Stimulated activated CD8-positive, alpha-beta memory T cell treated with anti-CD3 and anti-CD28 coated beads, Interleukin-12 subunit alpha, Interleukin-12 subunit beta, amount 100 ng/mL, for 24 hours (primary cell): ENCODE measurements around the gene TCAP.

ENCODE experiments used
- DNase-seq: peaks from one replicate; pipeline ENCODE4 v3.0.0-alpha.2; 2020; ENCODE audit errors: extremely low read depth

The TCAP gene, protein sequence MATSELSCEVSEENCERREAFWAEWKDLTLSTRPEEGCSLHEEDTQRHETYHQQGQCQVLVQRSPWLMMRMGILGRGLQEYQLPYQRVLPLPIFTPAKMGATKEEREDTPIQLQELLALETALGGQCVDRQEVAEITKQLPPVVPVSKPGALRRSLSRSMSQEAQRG

DNA sequence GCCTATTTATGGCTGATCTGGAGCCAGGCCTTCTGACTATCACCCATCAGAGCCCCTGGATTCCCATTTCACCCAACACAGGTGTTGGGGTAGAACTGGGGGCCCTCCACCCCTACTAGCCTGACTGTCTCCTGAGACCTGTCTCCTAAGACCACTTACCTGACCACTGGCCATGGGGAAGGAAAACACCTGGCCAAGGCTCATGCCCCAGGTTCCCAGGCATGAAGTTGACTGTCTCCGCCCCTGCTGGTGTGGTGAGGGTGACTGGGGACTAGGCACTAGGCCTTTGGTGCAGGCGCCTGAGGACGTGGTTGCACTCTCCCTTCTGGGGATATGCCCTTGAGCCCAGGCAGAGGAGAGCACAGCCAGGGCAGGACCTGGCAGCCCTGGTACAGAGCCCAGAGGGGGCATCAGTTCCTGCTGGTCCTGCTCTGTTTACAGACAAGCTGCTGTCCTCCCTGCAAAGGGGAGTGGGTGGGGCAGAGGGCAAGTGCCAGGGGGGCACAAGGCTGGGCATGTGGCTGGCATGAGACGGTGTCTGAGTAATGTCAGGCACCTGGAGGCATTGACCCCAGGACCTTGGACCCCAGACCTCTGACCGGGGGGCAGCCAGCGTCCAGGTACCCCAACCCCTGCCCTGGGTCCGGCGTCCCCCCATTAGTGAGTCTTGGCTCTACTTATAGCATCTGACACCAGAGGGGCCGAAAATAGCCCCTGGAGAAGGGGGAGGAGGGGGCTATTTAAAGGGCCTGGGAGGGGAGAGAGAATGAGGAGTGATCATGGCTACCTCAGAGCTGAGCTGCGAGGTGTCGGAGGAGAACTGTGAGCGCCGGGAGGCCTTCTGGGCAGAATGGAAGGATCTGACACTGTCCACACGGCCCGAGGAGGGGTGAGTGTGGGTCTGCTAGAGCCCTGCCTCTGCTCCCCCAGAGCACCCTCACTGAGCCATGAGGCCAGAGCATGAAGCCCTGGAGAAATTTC lies at the start of gene TCAP:
TSS of gene TCAP (plus strand) at position 769 of the 981 bp plus-strand sequence. CDS start at position 780, 11 bp downstream.
- no peak for DNase-seq

DNA sequence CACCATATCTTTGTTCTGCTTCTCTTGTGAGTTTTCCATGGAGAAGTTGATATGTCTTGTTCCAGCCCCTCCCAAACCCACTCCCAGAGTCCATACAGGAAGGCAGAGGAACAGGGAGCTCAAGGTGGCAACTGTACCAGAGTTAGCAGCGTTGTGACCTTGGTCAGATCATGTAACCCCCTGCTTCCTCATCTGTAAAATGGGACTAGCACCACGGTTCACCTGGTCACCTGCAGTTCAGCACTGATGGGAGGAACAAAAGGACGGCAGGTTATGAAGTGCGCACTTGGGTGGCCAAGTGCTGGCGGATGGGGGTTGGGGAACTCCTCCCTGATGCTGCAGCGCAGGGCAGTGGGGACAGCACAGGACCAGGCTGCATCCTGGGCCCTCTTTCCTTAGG lies 49.7 kb upstream of the TCAP start:
- no peak for DNase-seq

DNA sequence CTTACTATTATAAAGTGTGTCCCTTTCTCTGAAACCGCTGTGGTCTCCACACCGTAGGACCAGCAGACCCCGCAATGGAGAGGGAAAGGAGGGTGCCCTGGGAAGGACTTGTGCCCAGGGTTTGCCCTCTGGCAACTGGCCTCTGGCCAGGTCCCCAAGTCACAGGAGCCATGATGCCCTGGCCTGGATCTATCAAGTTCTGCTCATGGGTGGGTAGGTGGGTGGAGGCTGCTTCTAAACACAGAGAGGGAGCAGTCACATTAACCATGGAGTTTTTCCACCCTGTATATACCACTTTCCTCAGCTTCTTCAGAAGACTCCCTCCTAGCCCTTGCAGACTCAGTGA lies 48.1 kb upstream of the TCAP start:
- no peak for DNase-seq

DNA sequence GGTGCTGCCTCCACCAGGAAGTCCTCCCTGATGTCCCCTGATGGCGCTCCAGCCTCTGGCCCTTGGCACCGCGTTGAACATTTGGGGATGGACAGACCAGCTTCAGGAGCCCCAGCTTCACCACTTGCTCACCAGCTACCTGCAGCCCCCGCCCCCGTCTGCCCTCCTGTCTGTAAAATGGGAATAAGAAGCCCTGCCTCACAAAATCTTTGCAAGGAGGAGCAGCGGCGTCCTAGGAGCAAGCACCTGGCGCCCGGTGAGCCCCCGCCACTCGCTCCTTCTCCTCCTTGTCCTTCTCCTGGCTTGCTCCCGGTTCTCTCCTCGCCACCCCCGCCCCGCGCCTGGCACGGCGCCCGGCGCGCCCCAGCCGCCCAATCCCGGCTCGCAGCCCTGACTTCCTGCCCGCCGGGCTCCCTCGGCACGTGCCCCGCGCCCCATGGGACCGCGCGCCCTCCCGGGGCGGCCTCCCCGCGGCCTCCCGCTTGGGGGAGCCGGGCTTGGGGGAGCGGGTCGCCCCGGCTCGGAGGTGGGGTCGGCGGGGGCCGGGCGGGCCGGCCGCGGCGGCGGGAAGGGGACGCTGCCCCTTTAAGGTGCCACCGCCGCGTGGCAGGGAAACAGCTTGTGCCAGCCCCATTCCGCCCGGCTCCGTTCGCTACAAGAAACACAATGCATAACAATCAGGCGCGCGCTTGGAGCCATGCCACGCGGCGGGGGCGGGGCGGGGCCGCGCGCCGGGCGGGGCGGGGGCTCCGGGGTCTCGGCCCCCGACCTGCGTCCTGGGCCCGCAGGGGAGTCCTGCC lies 47.5 kb upstream of the TCAP start:
- peak; percentile 25 for DNase-seq

DNA sequence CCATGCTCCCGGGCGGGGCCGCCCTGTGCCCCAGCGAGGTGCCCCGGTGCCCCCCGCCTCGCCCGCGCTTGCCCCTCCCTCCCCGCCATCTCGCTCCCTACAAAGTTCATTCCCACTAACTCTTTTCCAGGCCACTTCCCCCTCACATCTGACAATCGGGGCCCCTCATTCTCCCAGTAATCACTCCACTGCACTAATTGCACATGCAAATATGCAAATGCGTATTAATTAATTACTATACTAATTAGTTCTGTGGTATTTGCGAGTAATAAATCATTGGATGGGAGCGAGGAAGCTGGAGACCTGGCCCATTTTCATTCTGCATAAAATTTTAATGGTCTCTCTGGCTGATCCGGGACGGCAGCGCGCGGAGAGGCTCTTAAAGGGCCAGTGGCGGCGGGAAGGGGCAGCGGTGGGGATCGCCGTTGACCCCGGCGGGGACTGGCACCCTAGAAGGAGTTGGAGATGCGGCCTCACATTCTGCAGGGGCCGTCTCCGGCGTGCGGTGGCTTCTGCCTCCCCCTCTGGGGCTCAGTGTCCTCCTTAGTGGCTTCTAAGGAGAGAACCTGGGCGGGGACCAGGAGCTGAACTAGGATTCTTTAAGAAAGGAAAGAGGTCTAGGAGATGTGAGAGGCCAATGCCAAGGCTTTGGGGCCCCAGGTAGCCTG lies 46.8 kb upstream of the TCAP start:
- DNase-seq, result no peak

DNA sequence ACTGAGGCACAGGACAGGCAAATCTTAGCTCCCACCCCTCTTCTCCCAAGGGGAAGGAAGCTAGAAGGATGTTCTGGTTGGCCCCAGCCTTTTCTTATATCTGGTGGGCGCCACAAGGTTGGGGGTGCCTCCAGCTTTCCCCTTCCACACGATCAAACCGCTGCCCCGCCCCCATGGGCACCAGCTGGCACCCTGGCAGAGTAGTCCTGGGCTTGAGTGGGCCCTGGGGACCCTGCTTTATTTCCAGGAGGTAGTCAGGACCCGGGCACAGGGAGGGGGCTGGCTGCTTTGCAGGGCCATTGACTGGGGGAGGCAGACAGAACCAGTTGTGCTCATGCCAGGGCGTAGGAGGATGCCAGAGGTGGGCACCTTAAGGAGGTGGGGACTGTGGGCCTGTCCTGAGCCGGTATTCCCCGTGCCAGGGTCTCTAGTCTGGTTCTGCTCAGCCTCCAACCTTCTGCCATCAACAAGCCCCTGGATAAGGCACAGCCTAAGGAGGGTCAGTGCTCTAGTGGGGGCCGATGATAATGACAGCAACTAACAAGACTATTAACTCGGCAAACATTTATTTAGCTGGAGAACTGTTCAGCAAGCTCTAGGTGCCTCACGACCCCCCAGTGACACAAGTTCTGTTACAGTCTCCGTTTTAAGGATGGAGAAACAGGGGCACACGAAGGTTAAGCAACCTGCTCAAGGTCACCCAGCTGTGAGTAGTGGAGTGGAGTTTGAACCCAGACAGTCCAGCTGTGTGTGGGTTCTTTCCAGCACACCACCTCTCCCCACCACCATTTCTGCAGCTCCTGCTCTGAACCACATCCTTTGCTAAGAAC lies 46.0 kb upstream of the TCAP start:
- DNase-seq, result no peak

DNA sequence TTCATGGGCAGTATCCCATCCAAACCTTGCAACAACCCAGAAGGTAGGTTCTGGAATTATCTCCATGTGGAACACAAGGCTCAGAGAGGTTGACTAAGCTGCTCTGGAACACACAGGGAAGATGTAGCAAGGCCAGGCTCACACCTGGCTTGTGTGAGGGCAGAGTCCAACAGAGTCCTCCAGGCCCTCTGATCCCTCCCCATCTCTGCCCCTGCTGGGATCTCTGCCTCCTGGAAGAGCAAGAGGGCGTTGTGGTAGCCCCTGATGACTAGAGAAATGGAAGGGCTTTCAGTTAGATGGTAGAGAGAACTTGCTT lies 45.4 kb upstream of the TCAP start:
- no peak for DNase-seq

DNA sequence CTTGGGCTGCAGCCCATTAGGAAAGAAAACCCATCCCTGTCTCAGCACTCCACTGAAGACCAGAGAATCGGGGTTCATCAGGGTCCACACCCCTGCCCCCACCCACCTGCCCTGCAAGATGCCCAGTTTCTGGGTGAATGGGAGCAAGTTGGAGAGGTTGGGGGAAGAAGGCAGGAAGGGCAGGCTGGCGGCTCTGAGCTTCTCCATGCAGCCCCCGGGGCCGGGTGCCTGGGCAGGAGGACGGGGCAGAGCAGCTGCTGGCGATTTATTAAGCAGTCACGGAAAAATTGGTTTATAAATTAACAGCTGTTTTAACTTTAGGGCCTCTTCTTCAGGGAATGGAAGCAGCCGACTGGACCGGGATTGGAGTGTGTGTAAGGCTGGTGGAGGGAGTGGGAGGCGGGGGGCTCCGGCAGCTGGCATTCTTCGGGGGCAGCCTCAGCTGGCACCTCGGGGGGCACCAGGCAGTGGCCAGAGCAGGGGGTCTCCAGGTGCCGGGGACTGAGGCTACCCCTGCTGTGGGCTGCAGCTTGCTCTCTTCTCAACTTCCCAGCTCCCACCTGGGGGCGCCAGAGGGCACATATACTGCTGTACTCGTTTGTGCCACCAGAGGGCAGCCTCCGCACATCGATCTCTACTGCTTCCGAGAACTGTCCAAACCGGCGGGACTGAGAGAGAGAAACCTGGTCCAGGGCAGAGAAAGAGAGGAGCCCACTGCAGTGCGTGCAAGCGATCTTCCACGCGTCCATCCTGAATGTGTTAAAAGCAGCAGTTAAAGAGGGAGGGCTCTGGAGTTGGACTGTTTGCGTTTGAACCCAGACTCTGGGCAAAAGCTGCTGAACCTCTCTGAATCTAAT lies 43.4 kb upstream of the TCAP start:
- DNase-seq, result peak; percentile 57

DNA sequence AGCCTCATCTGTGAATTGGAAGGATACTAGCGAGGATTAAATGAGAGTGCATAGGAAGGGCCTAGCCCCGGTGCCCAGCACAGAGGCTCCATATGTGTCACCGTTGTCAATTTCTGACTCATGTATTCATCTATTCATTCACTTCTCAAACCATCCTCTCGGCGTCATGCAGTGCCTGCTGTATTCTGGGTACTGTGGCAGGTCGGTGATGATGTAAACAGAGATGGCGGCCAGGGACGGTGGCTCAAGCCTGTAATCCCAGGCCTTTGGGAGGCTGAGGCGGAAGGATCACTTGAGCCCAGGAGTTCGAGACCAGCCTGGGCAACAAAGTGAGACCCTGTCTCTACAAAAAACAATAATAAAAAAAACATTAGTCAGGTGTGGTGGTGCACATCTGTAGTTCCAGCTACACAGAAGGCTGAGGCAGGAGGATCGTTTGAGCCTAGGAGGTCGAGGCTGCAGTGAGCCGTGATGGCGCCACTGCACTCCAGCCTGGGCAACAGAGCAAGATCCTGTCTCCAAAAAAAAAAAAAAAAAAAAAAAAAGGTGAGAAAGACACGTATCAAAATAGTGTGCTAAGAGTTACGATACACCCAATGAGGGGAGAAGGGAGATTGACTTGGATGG lies 42.7 kb upstream of the TCAP start:
- DNase-seq, result no peak

DNA sequence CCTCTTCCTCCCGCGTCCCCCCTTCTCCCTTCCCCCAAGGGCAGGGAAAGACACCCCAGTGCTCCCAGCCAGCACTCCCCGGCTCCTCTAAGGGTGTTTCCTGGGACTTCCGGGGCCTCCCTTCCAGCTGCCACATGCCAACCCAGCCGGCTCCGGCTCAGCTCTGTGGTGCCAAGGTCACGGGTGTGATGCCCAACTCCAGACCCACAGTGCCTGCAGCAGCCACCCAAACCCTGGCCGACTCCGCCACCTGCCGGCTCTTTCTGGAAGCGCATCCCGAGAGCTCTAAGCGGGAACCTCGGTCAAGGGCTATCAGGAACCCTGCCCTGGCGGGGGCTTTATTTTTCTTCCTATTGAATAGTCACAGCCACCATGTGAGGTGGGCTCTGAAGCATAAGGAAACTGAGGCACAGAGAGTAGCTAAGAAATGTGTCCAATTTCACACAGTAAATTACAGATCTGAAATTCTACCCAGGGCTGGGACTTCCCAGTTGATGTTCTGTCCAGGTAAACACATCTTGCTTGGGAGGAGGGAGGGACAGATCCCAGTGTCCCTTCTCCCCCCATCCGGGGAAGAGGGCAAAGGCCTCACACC lies 41.7 kb upstream of the TCAP start:
- DNase-seq, result peak; percentile 68

DNA sequence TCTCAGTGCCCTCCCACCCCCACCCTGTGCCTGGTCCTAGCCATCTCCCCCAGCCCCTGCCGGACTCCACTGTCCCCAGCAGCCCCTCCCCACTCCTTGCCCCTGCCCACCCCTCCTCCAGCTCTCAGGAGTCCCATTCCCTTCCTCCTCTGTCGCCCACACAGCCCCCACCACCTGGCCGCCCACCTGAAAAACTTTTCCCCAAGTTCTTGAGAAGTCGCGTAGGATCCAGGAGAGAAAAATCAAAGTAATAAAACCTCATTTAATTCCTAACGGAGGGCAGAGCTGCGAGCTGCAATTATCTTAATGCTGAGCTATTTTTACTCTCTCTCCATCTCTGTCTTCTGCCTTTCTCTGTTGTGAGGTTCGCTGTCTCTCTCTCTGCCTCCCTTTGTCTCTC lies 40.8 kb upstream of the TCAP start:
- no peak for DNase-seq

DNA sequence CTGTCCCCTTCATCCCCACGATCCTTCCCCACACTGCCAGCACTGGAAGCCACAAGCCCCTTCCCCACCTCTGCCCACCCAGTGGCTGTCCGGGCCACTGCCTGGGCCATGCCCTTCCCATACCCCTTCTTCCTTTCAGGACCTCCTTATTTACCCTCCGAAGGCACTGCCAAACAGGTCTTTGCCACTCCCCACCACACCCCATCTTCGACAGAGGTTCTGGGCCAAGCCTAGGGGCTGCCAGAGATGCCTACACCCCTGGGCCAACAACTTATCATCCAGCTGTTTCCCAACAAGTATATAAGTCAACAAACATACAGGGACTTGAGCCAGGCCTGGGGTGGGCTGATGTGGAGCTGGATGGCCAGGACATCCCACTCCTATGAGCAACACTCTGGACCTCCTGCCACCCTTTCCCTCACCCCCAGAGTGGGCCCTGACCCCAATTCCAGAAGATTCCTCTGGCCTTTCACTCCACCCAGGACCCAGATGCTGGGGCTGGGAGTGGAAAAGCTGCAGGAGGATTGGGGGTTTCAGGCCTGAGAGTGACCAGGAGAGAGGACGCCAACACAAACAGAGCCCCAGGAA lies 39.9 kb upstream of the TCAP start:
- no peak for DNase-seq

DNA sequence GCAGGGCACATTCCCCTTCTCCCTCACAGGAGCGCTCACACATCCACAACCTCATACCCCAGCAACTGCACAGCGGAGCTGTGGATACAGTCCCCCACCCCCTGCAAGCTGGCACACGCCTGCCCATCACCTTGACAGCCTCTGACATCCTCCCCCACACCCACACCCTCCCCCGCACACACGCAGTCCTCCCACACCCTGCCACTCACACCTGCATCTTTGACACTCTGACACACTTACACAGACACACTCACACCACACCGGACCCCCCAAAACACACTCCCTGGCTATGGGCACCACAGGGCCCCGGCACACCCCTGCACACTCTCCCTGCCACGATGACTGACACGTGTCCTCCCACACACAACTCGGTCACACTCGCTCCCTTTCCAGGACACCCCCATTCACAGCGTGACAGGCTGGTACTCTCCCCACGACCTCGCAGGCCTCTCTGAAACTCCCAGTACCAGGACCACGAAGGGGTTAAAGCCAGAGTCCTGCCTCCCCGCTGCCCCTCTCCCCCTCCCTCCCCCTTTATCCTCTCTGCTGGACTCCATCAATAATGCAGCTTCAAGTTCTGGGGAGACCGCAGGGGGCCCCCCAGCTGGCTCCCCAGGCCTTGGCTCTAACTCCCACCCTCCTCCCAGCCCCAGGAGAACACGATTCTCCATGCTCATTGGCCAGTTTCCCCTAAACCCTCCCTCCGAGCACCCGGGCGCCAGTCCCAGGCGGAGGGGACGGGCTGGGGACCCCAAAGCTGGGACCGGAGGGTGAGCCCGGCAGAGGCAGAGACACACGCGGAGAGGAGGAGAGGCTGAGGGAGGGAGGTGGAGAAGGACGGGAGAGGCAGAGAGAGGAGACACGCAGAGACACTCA lies 38.7 kb upstream of the TCAP start, which contains the start of gene PPP1R1B:
TSS of gene PPP1R1B (plus strand) at position 782 of the 876 bp plus-strand sequence. CDS start 441 bp downstream, outside the sequence.
- no peak for DNase-seq

DNA sequence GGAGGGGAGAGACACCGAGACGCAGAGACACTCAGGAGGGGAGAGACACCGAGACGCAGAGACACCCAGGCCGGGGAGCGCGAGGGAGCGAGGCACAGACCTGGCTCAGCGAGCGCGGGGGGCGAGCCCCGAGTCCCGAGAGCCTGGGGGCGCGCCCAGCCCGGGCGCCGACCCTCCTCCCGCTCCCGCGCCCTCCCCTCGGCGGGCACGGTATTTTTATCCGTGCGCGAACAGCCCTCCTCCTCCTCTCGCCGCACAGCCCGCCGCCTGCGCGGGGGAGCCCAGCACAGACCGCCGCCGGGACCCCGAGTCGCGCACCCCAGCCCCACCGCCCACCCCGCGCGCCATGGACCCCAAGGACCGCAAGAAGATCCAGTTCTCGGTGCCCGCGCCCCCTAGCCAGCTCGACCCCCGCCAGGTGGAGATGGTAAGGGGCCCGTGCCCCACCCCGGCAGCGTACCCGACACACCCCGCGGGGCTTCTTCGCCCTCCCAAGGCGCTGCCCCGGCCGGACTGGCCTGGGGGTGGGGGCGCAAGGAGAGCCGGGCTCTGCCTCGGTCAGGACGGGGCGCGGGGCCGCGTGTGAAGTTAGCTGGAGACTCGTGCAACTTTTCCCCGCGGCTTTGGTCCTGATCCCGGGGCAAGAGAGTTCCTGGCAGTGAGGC lies 38.0 kb upstream of the TCAP start:
- DNase-seq, result no peak

DNA sequence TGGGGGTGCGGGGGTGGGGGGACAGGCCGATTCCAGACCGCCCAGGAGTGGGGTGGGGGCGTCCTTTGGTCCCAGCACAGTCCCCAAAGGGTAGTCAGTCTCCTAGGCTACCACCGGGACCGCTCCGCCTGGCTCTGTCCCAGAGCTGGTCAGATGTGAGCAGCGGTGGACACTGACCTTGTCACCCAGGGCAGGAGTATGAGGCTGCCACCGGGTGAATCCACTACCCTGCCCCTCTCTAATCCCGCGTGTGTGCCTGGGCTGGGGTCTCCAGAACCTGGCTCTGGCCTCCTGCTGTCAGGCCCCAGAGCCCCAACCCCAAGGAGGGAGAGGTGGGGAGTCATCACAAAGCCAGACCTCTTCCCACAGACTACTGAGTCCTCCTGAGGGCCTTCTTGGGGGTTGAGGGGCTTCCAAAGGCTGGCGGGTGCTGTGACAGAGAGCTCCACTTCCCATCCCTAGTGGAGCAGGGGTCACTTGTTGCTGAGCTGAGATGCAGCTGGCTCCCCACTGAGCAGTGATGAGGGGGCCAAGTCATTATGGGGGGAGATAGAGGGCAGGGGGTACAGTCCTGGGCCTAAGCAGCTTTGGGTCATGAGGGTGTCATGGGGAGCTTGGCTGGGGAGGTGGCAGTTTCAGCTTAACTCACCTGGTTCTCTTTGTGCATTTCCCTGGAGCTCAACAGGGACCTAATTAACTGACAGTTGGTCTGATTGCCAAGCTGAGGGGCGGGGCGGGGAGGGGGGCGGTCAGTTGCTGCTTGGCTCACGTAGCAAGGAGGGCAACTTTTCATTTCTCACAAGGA lies 37.2 kb upstream of the TCAP start:
- DNase-seq, result no peak
